ENCODE measurements around the gene COBLL1. TPM values are rescaled to one million over a fixed set of nuclear protein-coding genes. Genes with fewer than 3 reads are reported as not detected.
A peak's percentile ranks its signal among the peaks of the same experiment; 100 is the strongest.
"Not testable (repeated sequence)": the region's sequence is repeated elsewhere in the genome, so short reads cannot be mapped to it uniquely, and the experiment has no call there.

COBLL1 gene
- total RNA-seq, 3 donors from 2014 or later = 19.5 to 30.0 (median 26.1) TPM

DNA sequence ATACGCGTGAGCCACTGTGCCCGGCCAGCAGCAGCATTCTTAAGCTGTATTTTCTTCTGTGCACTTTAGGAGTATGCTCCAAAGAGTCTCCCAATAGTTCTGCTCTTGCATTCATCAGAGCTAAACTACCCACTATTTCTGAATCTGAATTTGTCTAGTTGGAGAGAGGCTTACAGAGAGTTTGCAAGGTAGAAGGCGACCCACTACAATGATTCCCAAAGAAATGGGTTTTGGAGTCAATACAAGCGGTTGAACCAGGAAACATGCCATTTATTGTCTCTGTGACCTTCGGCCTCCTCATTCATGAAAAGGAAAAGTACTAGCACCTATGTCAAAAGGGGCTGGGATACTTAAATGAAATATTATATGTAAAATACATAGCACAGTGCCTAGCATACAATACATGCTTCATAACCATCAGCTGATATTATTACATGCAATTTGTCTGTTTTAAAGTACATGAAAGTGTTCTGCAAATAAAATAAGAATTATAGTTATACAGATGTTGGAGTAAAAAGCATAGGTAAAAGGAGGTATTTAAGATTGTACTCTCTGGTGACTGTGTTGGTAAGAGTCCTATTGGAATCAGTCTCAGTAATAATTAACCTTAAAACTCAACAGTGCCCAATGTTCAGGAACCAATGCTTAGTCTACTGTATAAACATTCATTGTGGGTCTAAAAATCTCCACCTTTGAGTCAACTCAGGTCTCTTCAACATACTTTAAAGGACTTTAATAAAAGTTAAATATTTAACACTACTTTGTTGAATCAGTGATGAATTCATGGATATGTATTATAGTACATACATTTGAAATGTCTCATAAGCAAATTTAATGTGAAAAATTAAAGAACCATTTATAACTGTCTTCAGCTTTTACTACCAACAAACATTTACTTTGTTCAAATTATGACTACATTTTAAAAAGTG lies 130.5 kb downstream of the COBLL1 start:
- intact Hi-C loops (cut with DNase I, micrococcal nuclease) = loop anchor here (10.0 kb wide), 2 partner anchors 146 to 156 kb away; no protein-coding TSS in a partner anchor
- ATAC-seq (peak; percentile 81), DNase-seq (peak in 1 of 3 donors; percentile 49)
- Histone ChIP-seq H3K4me1 (ENCODE audit: low read depth) (no peaks in the 10 kb centered on the region), H3K9me3 (no peaks in the 10 kb centered on the region), H3K36me3 (ENCODE audit: low read depth) (no peaks in the 10 kb centered on the region), H3K4me3 (no peak overlapping the region)
- TF ChIP-seq, protein P1, sequence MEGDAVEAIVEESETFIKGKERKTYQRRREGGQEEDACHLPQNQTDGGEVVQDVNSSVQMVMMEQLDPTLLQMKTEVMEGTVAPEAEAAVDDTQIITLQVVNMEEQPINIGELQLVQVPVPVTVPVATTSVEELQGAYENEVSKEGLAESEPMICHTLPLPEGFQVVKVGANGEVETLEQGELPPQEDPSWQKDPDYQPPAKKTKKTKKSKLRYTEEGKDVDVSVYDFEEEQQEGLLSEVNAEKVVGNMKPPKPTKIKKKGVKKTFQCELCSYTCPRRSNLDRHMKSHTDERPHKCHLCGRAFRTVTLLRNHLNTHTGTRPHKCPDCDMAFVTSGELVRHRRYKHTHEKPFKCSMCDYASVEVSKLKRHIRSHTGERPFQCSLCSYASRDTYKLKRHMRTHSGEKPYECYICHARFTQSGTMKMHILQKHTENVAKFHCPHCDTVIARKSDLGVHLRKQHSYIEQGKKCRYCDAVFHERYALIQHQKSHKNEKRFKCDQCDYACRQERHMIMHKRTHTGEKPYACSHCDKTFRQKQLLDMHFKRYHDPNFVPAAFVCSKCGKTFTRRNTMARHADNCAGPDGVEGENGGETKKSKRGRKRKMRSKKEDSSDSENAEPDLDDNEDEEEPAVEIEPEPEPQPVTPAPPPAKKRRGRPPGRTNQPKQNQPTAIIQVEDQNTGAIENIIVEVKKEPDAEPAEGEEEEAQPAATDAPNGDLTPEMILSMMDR (IDR thresholded peaks at IDR 0.05) = no peak

DNA sequence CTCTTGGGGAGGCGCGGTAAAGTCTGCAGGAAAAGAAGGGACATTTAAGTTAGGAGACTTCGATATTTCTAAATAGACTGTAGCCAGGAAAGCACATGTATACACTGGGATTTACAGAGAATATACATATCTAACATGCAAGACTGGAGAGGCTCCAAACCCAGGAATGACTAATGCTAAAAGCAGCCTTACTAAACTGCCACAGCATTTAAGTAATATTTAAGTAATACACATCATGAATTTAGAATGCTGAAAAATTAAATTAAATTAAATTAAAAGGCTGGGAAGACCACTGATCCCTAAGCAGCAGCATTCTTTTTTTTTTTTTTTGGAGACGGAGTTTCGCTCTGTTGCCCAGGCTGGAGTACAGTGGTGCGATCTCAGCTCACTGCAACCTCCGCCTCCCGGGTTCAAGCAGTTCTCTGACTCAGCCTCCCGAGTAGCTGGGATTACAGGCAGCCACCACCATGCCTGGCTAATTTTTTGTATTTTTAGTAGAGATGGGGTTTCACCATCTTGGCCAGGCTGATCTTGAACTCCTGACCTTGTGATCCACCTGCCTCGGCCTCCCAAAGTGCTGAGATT lies 131.3 kb downstream of the COBLL1 start:
- H3K36me3 ChIP-seq (ENCODE audit: low read depth); H3K4me3 ChIP-seq; H3K9me3 ChIP-seq; H3K4me1 ChIP-seq (ENCODE audit: low read depth); ATAC-seq: not testable (repeated sequence)
- peak in 1 of 3 donors; percentile 29 for DNase-seq
- intact Hi-C loops (cut with DNase I, micrococcal nuclease) = loop anchor here (10.0 kb wide), 2 partner anchors 146 to 156 kb away; no protein-coding TSS in a partner anchor

DNA sequence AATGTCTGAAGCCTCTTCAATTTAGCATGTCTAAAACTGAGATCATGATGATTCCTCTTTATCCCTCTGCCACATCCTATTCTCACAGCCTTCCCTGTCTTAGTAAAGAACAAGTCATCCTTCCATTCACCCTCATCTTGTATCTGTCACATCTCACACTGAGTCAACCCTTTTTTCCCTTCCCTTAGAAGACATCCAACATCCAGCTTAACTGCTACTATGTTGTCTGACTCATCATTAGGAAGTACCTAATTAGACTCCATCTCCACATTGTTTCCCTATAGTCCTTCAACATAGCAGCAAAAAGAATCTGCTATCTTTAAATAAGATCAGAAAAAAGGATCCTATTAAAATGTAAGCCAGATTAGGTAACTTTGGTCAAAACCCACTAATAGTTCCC lies 135.1 kb downstream of the COBLL1 start:
- H3K9me3 ChIP-seq = no peaks in the 10 kb centered on the region
- DNase-seq (no peak), ATAC-seq (no peak)
- no peaks in the 10 kb centered on the region for H3K4me1 ChIP-seq (ENCODE audit: low read depth)
- no peak overlapping the region for H3K4me3 ChIP-seq
- H3K36me3 ChIP-seq (ENCODE audit: low read depth) = no peaks in the 10 kb centered on the region
- intact Hi-C loops (cut with DNase I, micrococcal nuclease) = no loop called here
- TF ChIP-seq, protein P1 (IDR thresholded peaks at IDR 0.05) = no peak

DNA sequence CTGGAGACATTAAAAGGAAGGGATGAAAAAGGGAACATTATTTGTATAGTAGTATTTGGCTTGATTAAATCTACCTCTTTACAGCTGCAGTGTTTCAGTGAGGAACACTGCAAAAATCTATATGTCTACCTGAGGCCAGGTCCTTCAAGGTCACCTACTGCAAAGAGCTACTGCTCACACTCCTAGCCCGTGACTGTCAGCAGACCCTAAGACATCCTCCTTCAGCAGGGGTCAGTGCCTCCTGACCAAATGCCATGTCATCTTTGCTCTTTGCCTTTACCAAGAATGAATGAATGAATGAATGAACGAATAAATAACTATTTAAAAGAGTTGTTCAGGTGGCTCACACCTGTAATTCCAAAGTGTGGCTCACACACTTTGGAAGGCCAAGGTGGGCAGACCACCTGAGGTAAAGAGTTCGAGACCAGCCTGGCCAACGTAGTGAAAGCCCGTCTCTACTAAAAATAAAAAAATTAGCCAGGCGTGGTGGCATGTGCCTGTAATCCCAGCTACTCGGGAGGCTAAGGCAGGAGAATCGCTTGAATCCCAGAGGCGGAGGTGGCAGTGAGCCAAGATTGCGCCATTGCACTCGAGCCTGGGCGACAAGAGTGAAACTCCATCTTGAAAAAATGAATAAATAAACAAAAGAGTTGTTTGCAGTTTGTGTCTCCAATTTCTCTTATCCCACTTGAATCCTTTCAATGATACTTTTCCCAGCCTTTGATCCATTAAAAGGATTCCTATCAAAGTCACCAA lies 136.0 kb downstream of the COBLL1 start:
- TF ChIP-seq, protein P1 (IDR thresholded peaks at IDR 0.05) = no peak
- no peak for DNase-seq
- H3K4me1 ChIP-seq (ENCODE audit: low read depth) = no peaks in the 10 kb centered on the region
- no peak overlapping the region for H3K4me3 ChIP-seq
- H3K9me3 ChIP-seq = no peaks in the 10 kb centered on the region
- no peak for ATAC-seq
- H3K36me3 ChIP-seq (ENCODE audit: low read depth) = no peaks in the 10 kb centered on the region
- intact Hi-C loops (cut with DNase I, micrococcal nuclease) = no loop called here

DNA sequence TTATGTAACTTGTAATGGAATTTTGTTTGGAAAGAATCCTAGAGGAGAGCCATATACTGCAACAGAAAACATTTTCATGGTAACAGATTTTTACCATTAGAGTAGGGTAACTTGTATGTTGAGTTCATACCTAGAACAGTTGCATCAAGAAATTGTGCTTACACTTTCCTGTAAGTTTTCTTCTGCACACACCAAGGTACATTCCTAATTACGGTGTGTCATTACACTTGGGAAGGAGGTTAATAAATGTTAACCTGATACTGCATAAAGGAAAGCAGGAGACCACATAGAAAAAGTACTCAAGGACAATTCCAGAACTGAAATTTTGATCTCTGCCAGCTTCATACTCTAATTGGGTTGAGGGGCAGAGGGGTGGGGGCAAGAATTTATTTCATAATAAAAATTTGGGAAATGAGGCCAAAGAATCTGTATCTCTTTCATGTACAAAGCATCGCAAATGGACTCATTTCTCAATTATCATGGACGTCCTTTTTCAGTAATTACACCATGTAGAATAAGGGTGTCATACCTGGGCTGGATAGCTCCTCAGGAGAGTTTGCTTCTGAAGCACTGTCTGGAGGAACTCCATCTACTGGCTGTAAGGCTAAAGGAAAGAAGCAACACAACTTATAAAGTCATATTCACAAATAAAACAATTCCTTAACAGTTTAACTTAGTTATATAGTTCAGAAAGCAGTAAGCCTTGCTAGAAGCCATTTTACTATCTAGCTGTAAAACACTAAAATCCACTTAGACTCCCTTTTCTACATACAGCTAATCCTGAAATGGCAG lies 137.5 kb downstream of the COBLL1 start:
- TF ChIP-seq, protein P1 (IDR thresholded peaks at IDR 0.05) = no peak
- H3K9me3 ChIP-seq = no peaks in the 10 kb centered on the region
- intact Hi-C loops (cut with DNase I, micrococcal nuclease) = no loop called here
- no peak for DNase-seq
- ATAC-seq = no peak
- no peaks in the 10 kb centered on the region for H3K4me1 ChIP-seq (ENCODE audit: low read depth)
- no peak overlapping the region for H3K4me3 ChIP-seq
- no peaks in the 10 kb centered on the region for H3K36me3 ChIP-seq (ENCODE audit: low read depth)
